Activated T-helper 17 cell treated with anti-CD3 and anti-CD28 coated beads, Interleukin-2, amount 50 U/mL, for 72 hours (primary cell): Measurements from ENCODE around the gene PTPN22. TPM values are rescaled to one million over a fixed set of nuclear protein-coding genes. Genes with fewer than 3 reads are reported as not detected.

Experiments
- ATAC-seq: fragments of 150-1000 bp; cut with Tn5 transposase; replicated peaks from 2 replicates; pipeline ENCODE4 v1.10.0; 2021; ENCODE audit warnings: mild to moderate bottlenecking, moderate library complexity
- H3K27ac Mint-ChIP-seq: one replicate; pipeline ENCODE4 v1.8.0; 2022; ENCODE audit warnings: mixed read lengths
- H3K27me3 Mint-ChIP-seq: one replicate; pipeline ENCODE4 v1.8.0; 2022; ENCODE audit warnings: mixed read lengths
- H3K36me3 Mint-ChIP-seq: one replicate; pipeline ENCODE4 v1.8.0; 2022; ENCODE audit warnings: low read depth, mild to moderate bottlenecking, mixed read lengths
- H3K4me1 Mint-ChIP-seq: one replicate; pipeline ENCODE4 v1.8.0; 2022; ENCODE audit warnings: mixed read lengths
- H3K4me3 Mint-ChIP-seq: one replicate; pipeline ENCODE4 v1.8.0; 2022; ENCODE audit warnings: mild to moderate bottlenecking, mixed read lengths
- H3K9me3 Mint-ChIP-seq: one replicate; pipeline ENCODE4 v1.8.0; 2022; ENCODE audit warnings: mixed read lengths
- total RNA-seq, 2 donors: library from RNA; stranded (reverse); gene quantifications; one replicate each; pipeline ENCODE4 v1.2.3, GENCODE V29; 2022

Gene PTPN22
- total RNA-seq, 2 donors from 2014 or later: 55.9 to 70.1 TPM

- Mint-ChIP-seq H3K9me3 (no peaks in the 10 kb centered on the region), H3K4me3 (no peak overlapping the region), H3K4me1 (peaks cover 30% of the 10 kb centered on the region), H3K36me3 (peaks cover 95% of the 10 kb centered on the region), H3K27ac (peak overlapping the region; percentile 84), H3K27me3 (no peaks in the 10 kb centered on the region)
- ATAC-seq: peak; percentile 61
Measured at GRCh38 chr1:113898241-113898814, 26.8 kb upstream of the PTPN22 start.

- Mint-ChIP-seq H3K4me3 (no peak overlapping the region), H3K9me3 (no peaks in the 10 kb centered on the region), H3K27me3 (no peaks in the 10 kb centered on the region), H3K27ac (peak overlapping the region; percentile 49), H3K4me1 (peaks cover 9% of the 10 kb centered on the region), H3K36me3 (peaks cover 77% of the 10 kb centered on the region)
- no peak for ATAC-seq
Measured at GRCh38 chr1:113895961-113896360, 24.4 kb upstream of the PTPN22 start.

- no peak for ATAC-seq
- H3K27me3 Mint-ChIP-seq: no peaks in the 10 kb centered on the region
- H3K4me1 Mint-ChIP-seq: peaks cover 11% of the 10 kb centered on the region
- no peaks in the 10 kb centered on the region for H3K9me3 Mint-ChIP-seq
- peak overlapping the region; percentile 14 for H3K27ac Mint-ChIP-seq
- H3K36me3 Mint-ChIP-seq: peaks cover 68% of the 10 kb centered on the region
- H3K4me3 Mint-ChIP-seq: no peak overlapping the region
Measured at GRCh38 chr1:113895098-113895497, 23.6 kb upstream of the PTPN22 start.

GRCh38 chr1:113893267-113893666 lies 21.8 kb upstream of the PTPN22 start:
- no peak overlapping the region for H3K4me3 Mint-ChIP-seq
- ATAC-seq: no peak
- peaks cover 50% of the 10 kb centered on the region for H3K36me3 Mint-ChIP-seq
- H3K4me1 Mint-ChIP-seq: peaks cover 5% of the 10 kb centered on the region
- no peaks in the 10 kb centered on the region for H3K9me3 Mint-ChIP-seq
- no peaks in the 10 kb centered on the region for H3K27me3 Mint-ChIP-seq
- no peak overlapping the region for H3K27ac Mint-ChIP-seq

- ATAC-seq: no peak
- Mint-ChIP-seq H3K36me3 (peaks cover 35% of the 10 kb centered on the region), H3K4me1 (peaks cover 14% of the 10 kb centered on the region), H3K27ac (no peak overlapping the region), H3K9me3 (no peaks in the 10 kb centered on the region), H3K4me3 (no peak overlapping the region), H3K27me3 (no peaks in the 10 kb centered on the region)
Measured at GRCh38 chr1:113891631-113892220, 20.2 kb upstream of the PTPN22 start.

GRCh38 chr1:113890816-113891215 lies 19.3 kb upstream of the PTPN22 start:
- H3K4me1 Mint-ChIP-seq: peaks cover 14% of the 10 kb centered on the region
- no peaks in the 10 kb centered on the region for H3K27me3 Mint-ChIP-seq
- peak overlapping the region; percentile 49 for H3K27ac Mint-ChIP-seq
- H3K9me3 Mint-ChIP-seq: no peaks in the 10 kb centered on the region
- ATAC-seq: peak; percentile 62
- peaks cover 26% of the 10 kb centered on the region for H3K36me3 Mint-ChIP-seq
- peak overlapping the region; percentile 6 for H3K4me3 Mint-ChIP-seq

- Mint-ChIP-seq H3K27me3 (no peaks in the 10 kb centered on the region), H3K27ac (peak within 1 kb of the TSS; percentile 69), H3K9me3 (no peaks in the 10 kb centered on the region), H3K4me3 (peak within 1 kb of the TSS; percentile 59), H3K4me1 (peaks cover 14% of the 10 kb centered on the region), H3K36me3 (peaks cover 6% of the 10 kb centered on the region)
- ATAC-seq: no peak
Measured at GRCh38 chr1:113887402-113888175, 16.1 kb upstream of the PTPN22 start, which contains the start of gene BCL2L15. TSS of gene BCL2L15 (minus strand) at chr1:113887581. CDS start at chr1:113887375, 206 bp downstream.

- peaks cover 14% of the 10 kb centered on the region for H3K4me1 Mint-ChIP-seq
- no peaks in the 10 kb centered on the region for H3K27me3 Mint-ChIP-seq
- no peak for ATAC-seq
- H3K4me3 Mint-ChIP-seq: peak overlapping the region; percentile 59
- H3K27ac Mint-ChIP-seq: peak overlapping the region; percentile 69
- no peaks in the 10 kb centered on the region for H3K9me3 Mint-ChIP-seq
- no peaks in the 10 kb centered on the region for H3K36me3 Mint-ChIP-seq
Measured at GRCh38 chr1:113886417-113887401, 15.2 kb upstream of the PTPN22 start.

GRCh38 chr1:113881661-113882060 lies 10.1 kb upstream of the PTPN22 start:
- Mint-ChIP-seq H3K27me3 (no peaks in the 10 kb centered on the region), H3K27ac (peak overlapping the region; percentile 85), H3K4me3 (peak overlapping the region; percentile 59), H3K4me1 (no peaks in the 10 kb centered on the region), H3K36me3 (no peaks in the 10 kb centered on the region), H3K9me3 (no peaks in the 10 kb centered on the region)
- no peak for ATAC-seq

- Mint-ChIP-seq H3K4me3 (peak overlapping the region; percentile 59), H3K4me1 (peaks cover 15% of the 10 kb centered on the region), H3K27me3 (no peaks in the 10 kb centered on the region), H3K36me3 (no peaks in the 10 kb centered on the region), H3K27ac (peak overlapping the region; percentile 85), H3K9me3 (no peaks in the 10 kb centered on the region)
- no peak for ATAC-seq
Measured at GRCh38 chr1:113879739-113880038, 8.2 kb upstream of the PTPN22 start.

GRCh38 chr1:113876176-113876575 lies 4.7 kb upstream of the PTPN22 start:
- Mint-ChIP-seq H3K4me1 (peaks cover 19% of the 10 kb centered on the region), H3K27ac (peak overlapping the region; percentile 90), H3K36me3 (peaks cover 7% of the 10 kb centered on the region), H3K27me3 (no peaks in the 10 kb centered on the region), H3K9me3 (no peaks in the 10 kb centered on the region), H3K4me3 (peak overlapping the region; percentile 71)
- no peak for ATAC-seq

GRCh38 chr1:113875714-113876113 lies 4.2 kb upstream of the PTPN22 start:
- Mint-ChIP-seq H3K27ac (peak overlapping the region; percentile 90), H3K9me3 (no peaks in the 10 kb centered on the region), H3K4me3 (peak overlapping the region; percentile 71), H3K27me3 (no peaks in the 10 kb centered on the region), H3K4me1 (peaks cover 19% of the 10 kb centered on the region), H3K36me3 (peaks cover 9% of the 10 kb centered on the region)
- no peak for ATAC-seq

- peak overlapping the region; percentile 71 for H3K4me3 Mint-ChIP-seq
- peak overlapping the region; percentile 90 for H3K27ac Mint-ChIP-seq
- peaks cover 19% of the 10 kb centered on the region for H3K4me1 Mint-ChIP-seq
- no peaks in the 10 kb centered on the region for H3K27me3 Mint-ChIP-seq
- H3K36me3 Mint-ChIP-seq: peaks cover 24% of the 10 kb centered on the region
- H3K9me3 Mint-ChIP-seq: no peaks in the 10 kb centered on the region
- ATAC-seq: peak; percentile 62
Measured at GRCh38 chr1:113874012-113874879, 2.7 kb upstream of the PTPN22 start.
